GM12878 (cell line): ENCODE data around the gene CNTN2. TPM values are rescaled to one million over a fixed set of nuclear protein-coding genes. Genes with fewer than 3 reads are reported as not detected.

Source experiments
- ATAC-seq: fragments of 200-7000 bp; cut with Tn5 transposase; 3 replicates; pipeline ENCODE4 v1.9.1; 2020; ENCODE audit warnings: mild to moderate bottlenecking, moderate library complexity
- BruUV-seq: library from RNA; stranded (reverse); fragments of 400-500 nt; replicated peaks from 2 replicates; lab custom pipeline; 2021; lab: Mats Ljungman, UMichigan
- CTCF ChIA-PET: fragments of 300-600 bp; sonication (Branson Sonifier 250); formaldehyde crosslinking; extraction: SDS; loops from one replicate; lab custom pipeline; 2021; ENCODE audit warnings: inconsistent platforms; lab: Yijun Ruan, JAX
- POLR2A ChIA-PET: fragments of 350-600 bp; formaldehyde crosslinking; extraction: SDS; loops from one replicate; lab custom pipeline; 2021; ENCODE audit warnings: inconsistent platforms; lab: Charles Lee
- RAD21 ChIA-PET: fragments of 300-600 bp; sonication (Branson Sonifier 250); formaldehyde crosslinking; loops from one replicate; lab custom pipeline; 2023; ENCODE audit warnings: antibody characterized with exemption; ENCODE audit not compliant: unreplicated experiment; lab: Charles Lee
- SMC1A ChIA-PET: fragments of 300-600 bp; sonication (Branson Sonifier 250); formaldehyde crosslinking; loops from one replicate; lab custom pipeline; 2023; ENCODE audit not compliant: unreplicated experiment, uncharacterized antibody; lab: Charles Lee
- DNase-seq: peaks from one replicate; pipeline ENCODE4 v3.0.0-alpha.2; 2011; ENCODE audit warnings: low read depth, low spot score
- FAIRE-seq: peaks from 3 replicates; lab custom pipeline; 2011; peaks lifted over from hg19 to GRCh38; lab: Jason Lieb, UNC
- H2AFZ ChIP-seq: 2 replicates; pipeline ENCODE4 v1.6.0; 2011; ENCODE audit warnings: low read depth, low read length, control low read depth; ENCODE audit not compliant: control insufficient read depth
- H3K27ac ChIP-seq: 2 replicates; pipeline ENCODE4 v1.5.1; 2011; ENCODE audit warnings: control low read depth; ENCODE audit not compliant: control insufficient read depth, insufficient read depth
- H3K27me3 ChIP-seq, 2 experiments: replicated peaks in 1 of 2; 2 replicates each; pipeline versions ENCODE4 v1.6.0 to v1.6.1; 2011; ENCODE audit warnings: low read length in 1 of 2; ENCODE audit not compliant: control insufficient read depth in 2 of 2, insufficient read depth in 2 of 2
- H3K36me3 ChIP-seq, 2 experiments: 2 replicates each; pipeline ENCODE4 v1.5.1; 2011; ENCODE audit warnings: low read length in 1 of 2; ENCODE audit not compliant: control insufficient read depth in 2 of 2, insufficient read depth in 2 of 2
- H3K4me1 ChIP-seq: 2 replicates; pipeline ENCODE4 v1.6.1; 2011; ENCODE audit warnings: mild to moderate bottlenecking, low read length, moderate library complexity, mixed read lengths; ENCODE audit not compliant: control insufficient read depth, insufficient read depth
- H3K4me2 ChIP-seq: 2 replicates; pipeline ENCODE4 v1.6.0; 2011; ENCODE audit warnings: control low read depth; ENCODE audit not compliant: control insufficient read depth, insufficient read depth
- H3K4me3 ChIP-seq: fragments of 200-600 bp; sonication (generic); 2 replicates; pipeline ENCODE4 v1.5.1; 2016
- H3K79me2 ChIP-seq: 2 replicates; pipeline ENCODE4 v1.6.0; 2011; ENCODE audit warnings: low read length; ENCODE audit not compliant: control insufficient read depth, insufficient read depth
- H3K9ac ChIP-seq: 2 replicates; pipeline ENCODE4 v1.8.0; 2011; ENCODE audit warnings: low read length, control low read depth, mixed read lengths; ENCODE audit not compliant: control insufficient read depth, insufficient read depth
- H3K9me3 ChIP-seq: replicated peaks from 3 replicates; pipeline ENCODE4 v1.5.1; 2011; ENCODE audit warnings: mild to moderate bottlenecking, low read length; ENCODE audit not compliant: control insufficient read depth, insufficient read depth
- H4K20me1 ChIP-seq: 2 replicates; pipeline ENCODE4 v1.6.0; 2011; ENCODE audit not compliant: control insufficient read depth, insufficient read depth
- CHD1 ChIP-seq: IDR thresholded peaks from 2 replicates; pipeline ENCODE4 v1.6.1; 2012; ENCODE audit warnings: low read depth, low read length, improper control_type of control experiment
- EP300 ChIP-seq, 2 experiments: fragments of 150-350 bp in 1 of 2; IDR thresholded peaks; 2 replicates each; pipeline ENCODE4 v1.6.1; 2011 to 2012; ENCODE audit warnings: low read depth in 2 of 2, low read length in 2 of 2, borderline replicate concordance in 1 of 2, improper control_type of control experiment in 1 of 2, inconsistent platforms in 1 of 2; ENCODE audit not compliant: control insufficient read depth in 1 of 2
- FOXM1 ChIP-seq: IDR thresholded peaks from 2 replicates; pipeline ENCODE4 v1.6.1; 2012; ENCODE audit warnings: low read depth, mild to moderate bottlenecking, inconsistent platforms, low read length, moderate library complexity
- IRF4 ChIP-seq: IDR thresholded peaks from 2 replicates; pipeline ENCODE4 v1.6.1; 2011; ENCODE audit warnings: low read depth, low read length
- JUND ChIP-seq: IDR thresholded peaks from 2 replicates; pipeline ENCODE4 v1.6.1; 2012; ENCODE audit warnings: low read depth, mild to moderate bottlenecking, low read length, improper control_type of control experiment, moderate library complexity
- MTA2 ChIP-seq: fragments of 450-650 bp; IDR thresholded peaks from 2 replicates; pipeline ENCODE4 v1.6.1; 2016; ENCODE audit warnings: low read depth, mild to moderate bottlenecking, moderate library complexity
- MXI1 ChIP-seq: fragments of 150-350 bp; IDR thresholded peaks from 2 replicates; pipeline ENCODE4 v1.6.1; 2011; ENCODE audit warnings: low read depth, mild to moderate bottlenecking, inconsistent platforms, low read length, improper control_type of control experiment
- NFIC ChIP-seq: IDR thresholded peaks from 2 replicates; pipeline ENCODE4 v1.6.1; 2012; ENCODE audit warnings: low read depth, mild to moderate bottlenecking, inconsistent platforms, low read length, moderate library complexity
- NRF1 ChIP-seq: conservative IDR thresholded peaks from 2 replicates; pipeline ENCODE4 v1.6.1; 2011; ENCODE audit warnings: mild to moderate bottlenecking, low read depth, low read length, improper control_type of control experiment
- PAX8 ChIP-seq: fragments of 450-650 bp; IDR thresholded peaks from 2 replicates; pipeline ENCODE4 v1.6.1; 2017; ENCODE audit warnings: mild to moderate bottlenecking, moderate library complexity
- PKNOX1 ChIP-seq: fragments of 450-650 bp; IDR thresholded peaks from 2 replicates; pipeline ENCODE4 v1.6.1; 2016; ENCODE audit warnings: mild to moderate bottlenecking
- POU2F2 ChIP-seq: IDR thresholded peaks from 3 replicates; pipeline ENCODE4 v1.6.1; 2011; ENCODE audit warnings: low read depth, mild to moderate bottlenecking, low read length, borderline replicate concordance
- RB1 ChIP-seq: fragments of 450-650 bp; formaldehyde crosslinking; IDR thresholded peaks from 2 replicates; pipeline ENCODE4 v1.6.1; 2017; ENCODE audit warnings: mild to moderate bottlenecking, borderline replicate concordance
- RELB ChIP-seq: fragments of 450-650 bp; IDR thresholded peaks from 2 replicates; pipeline ENCODE4 v1.6.1; 2017; ENCODE audit warnings: low read depth, mild to moderate bottlenecking, moderate library complexity
- SIX5 ChIP-seq: IDR thresholded peaks from 2 replicates; pipeline ENCODE4 v1.6.1; 2011; ENCODE audit warnings: mild to moderate bottlenecking, low read depth, low read length, moderate library complexity; ENCODE audit not compliant: severe bottlenecking
- TARDBP ChIP-seq: IDR thresholded peaks from 2 replicates; pipeline ENCODE4 v1.6.1; 2016; ENCODE audit warnings: borderline replicate concordance
- TBL1XR1 ChIP-seq: IDR thresholded peaks from 2 replicates; pipeline ENCODE4 v1.6.1; 2012; ENCODE audit warnings: low read depth, low read length, improper control_type of control experiment
- YY1 ChIP-seq: IDR thresholded peaks from 2 replicates; pipeline ENCODE4 v1.6.1; 2011; ENCODE audit warnings: low read depth, mild to moderate bottlenecking, low read length
- ZNF217 ChIP-seq: fragments of 450-650 bp; IDR thresholded peaks from 2 replicates; pipeline ENCODE4 v1.6.1; 2017; ENCODE audit warnings: antibody characterized with exemption, mild to moderate bottlenecking
- WGBS: methylation state at CpG from one replicate; pipeline ENCODE4 v1.1.6; 2016; ENCODE audit warnings: low lambda C conversion rate; ENCODE audit not compliant: insufficient replicate concordance, insufficient coverage; ENCODE audit errors: missing lambda C conversion rate; 5-methylcytosine and 5-hydroxymethylcytosine counted together
- in situ Hi-C: fragments of 300-500 bp; cut with MboI; formaldehyde crosslinking; loops from 9 replicates; pipeline ENCODE4 v1.14.3; 2018; ENCODE audit warnings: mixed read lengths
- intact Hi-C: fragments of 100-400 bp; cut with micrococcal nuclease; formaldehyde crosslinking; loops from one replicate; pipeline ENCODE4 v1.14.2; 2022; ENCODE audit not compliant: unreplicated experiment
- polyA plus RNA-seq, 11 experiments: library from polyadenylated mRNA; depleted of rRNA in 4 of 11; unstranded in 6 of 11; stranded (reverse) in 5 of 11; fragments of >200 nt; fragmentation: Nextera tagmentation in 4 of 11; fragmentation: Illumina TruSeq in 1 of 11; extraction: Ambion mirVana in 4 of 11; extraction: Trizol in 1 of 11; gene quantifications; 1 replicate in 1 of 11; 2 replicates in 10 of 11; pipeline versions ENCODE4 v1.2.1 to v1.2.3, GENCODE V29; 2011 to 2016; ENCODE audit warnings: inconsistent platforms in 2 of 11, missing spikeins in 2 of 11, low read depth in 1 of 11
- total RNA-seq, 4 experiments: library from RNA; depleted of rRNA in 3 of 4; stranded (reverse); fragments of >200 nt in 3 of 4; fragmentation: Illumina TruSeq in 1 of 4; extraction: Trizol in 1 of 4; gene quantifications; 2 replicates each; pipeline versions ENCODE4 v1.2.1 to v1.2.3, GENCODE V29; 2013 to 2021

CNTN2 gene
- total and polyA plus RNA-seq, 10 of the 15 experiments (the other 5 are each of a cell fraction or from before 2014, with no cell fraction given), result 0.03 TPM; not detected in 9

- TF ChIP-seq TARDBP (no peak), CHD1 (no peak), EP300 (IDR thresholded peaks at IDR 0.05; ENCODE audit: borderline replicate concordance in 1 of 2, control insufficient read depth in 1 of 2, low read depth in 2 of 2, low read length in 2 of 2) (no peak), SIX5 (no peak), IRF4 (no peak), TBL1XR1 (no peak), FOXM1 (no peak), JUND (0 out of 2 replicates have a peak, but pooled peaks have one; percentile 54), MTA2 (peak; percentile 71; the same call in 1 of the 2 replicates), ZNF217 (peak; percentile 29; the same call in 1 of the 2 replicates), YY1 (peak; percentile 80), PAX8 (no peak), RB1 (no peak), POU2F2 (0 out of 3 replicates have a peak, but pooled peaks have one; percentile 78)
- TF ChIP-seq, all 136 proteins: peak for 12
Measured at GRCh38 chr1:205124726-205125125, 81.7 kb downstream of the CNTN2 start (continued).

- no peaks in the 10 kb centered on the region for H4K20me1 ChIP-seq
- intact Hi-C loops, result no loop called here
- TF ChIP-seq PKNOX1 (no peak), RELB (no peak), MXI1 (no peak), PAX8 (no peak), NRF1 (no peak), NFIC (no peak)
- TF ChIP-seq, all 136 proteins: peak for 0
- FAIRE-seq (no peak), ATAC-seq (no peak), DNase-seq (no peak)
- no TSS peak for BruUV-seq
- Histone ChIP-seq H3K4me3 (no peak overlapping the region), H3K9me3 (no peaks in the 10 kb centered on the region), H3K27me3 (no peaks in the 10 kb centered on the region), H3K4me1 (no peaks in the 10 kb centered on the region; the same call in 1 of the 2 replicates), H2AFZ (no peak overlapping the region; the same call in 1 of the 2 replicates), H3K27ac (no peak overlapping the region), H3K9ac (no peak overlapping the region), H3K36me3 (no peaks in the 10 kb centered on the region), H3K79me2 (no peaks in the 10 kb centered on the region), H3K4me2 (no peak overlapping the region)
- RAD21 ChIA-PET, result no interaction called here
- SMC1A ChIA-PET, result interaction anchor here (1.7 kb wide), 1 partner anchor 14 kb away, joined by 3 read pairs; no protein-coding TSS in a partner anchor
- CTCF ChIA-PET, result interaction anchor here (11.3 kb wide), 1 partner anchor 13 kb away, joined by 88 read pairs; no protein-coding TSS in a partner anchor
- in situ Hi-C loops, result no loop called here
- WGBS, result 60% methylated on average over 3 of the region's 3 CpGs
- POLR2A ChIA-PET, result no interaction called here
Measured at GRCh38 chr1:205127646-205128045, 84.6 kb downstream of the CNTN2 start.
